NK-92 (cell line): ENCODE measurements around the gene SLC25A47.
"Not testable (repeated sequence)": the region's sequence is repeated elsewhere in the genome, so short reads cannot be mapped to it uniquely, and the experiment has no call there.

Experiments
- DNase-seq: peaks from one replicate; lab custom pipeline; 2025; ENCODE audit not compliant: unreplicated experiment; lab: John Stamatoyannopoulos, UW

SLC25A47 gene

GRCh38 chr14:100323121-100323941 is at the start of gene SLC25A47:
TSS of gene SLC25A47 (plus strand) at chr14:100323339. CDS start at chr14:100323415, 76 bp downstream.
- no peak for DNase-seq

- no peak for DNase-seq
Observed at GRCh38 chr14:100274250-100274649, 48.9 kb upstream of the SLC25A47 start.

GRCh38 chr14:100275214-100275613 is 47.9 kb upstream of the SLC25A47 start:
- no peak for DNase-seq

- no peak for DNase-seq
Observed at GRCh38 chr14:100278702-100279101, 44.4 kb upstream of the SLC25A47 start.

GRCh38 chr14:100279133-100279532 is 44.0 kb upstream of the SLC25A47 start:
- DNase-seq, result no peak

- no peak for DNase-seq
Observed at GRCh38 chr14:100279563-100279962, 43.6 kb upstream of the SLC25A47 start.

GRCh38 chr14:100281286-100282082 is 41.7 kb upstream of the SLC25A47 start:
- no peak for DNase-seq

- no peak for DNase-seq
Observed at GRCh38 chr14:100282083-100282350, 41.1 kb upstream of the SLC25A47 start.

- DNase-seq, result no peak
Observed at GRCh38 chr14:100282766-100283419, 40.2 kb upstream of the SLC25A47 start.

GRCh38 chr14:100283436-100283835 is 39.7 kb upstream of the SLC25A47 start:
- DNase-seq, result not testable (repeated sequence)

GRCh38 chr14:100283984-100284881 is 38.9 kb upstream of the SLC25A47 start:
- DNase-seq, result no peak

- DNase-seq, result no peak
Observed at GRCh38 chr14:100285021-100285912, 37.9 kb upstream of the SLC25A47 start.

- no peak for DNase-seq
Observed at GRCh38 chr14:100285913-100286400, 37.2 kb upstream of the SLC25A47 start.

GRCh38 chr14:100286484-100287191 is 36.5 kb upstream of the SLC25A47 start:
- DNase-seq, result no peak

GRCh38 chr14:100287202-100287997 is 35.7 kb upstream of the SLC25A47 start:
- no peak for DNase-seq

- DNase-seq, result not testable (repeated sequence)
Observed at GRCh38 chr14:100287998-100288295, 35.2 kb upstream of the SLC25A47 start.

GRCh38 chr14:100288382-100289185 is 34.6 kb upstream of the SLC25A47 start:
- DNase-seq, result no peak
